GM12873 (cell line): Measurements from ENCODE around the gene TFB1M.

Experiments used
- CTCF ChIP-seq: IDR thresholded peaks from 2 replicates; pipeline ENCODE4 v1.5.1; 2012; ENCODE audit warnings: low read depth, mild to moderate bottlenecking, moderate library complexity, low read length, control low read depth; ENCODE audit not compliant: insufficient read depth; ENCODE audit errors: missing control alignments

TFB1M gene

DNA sequence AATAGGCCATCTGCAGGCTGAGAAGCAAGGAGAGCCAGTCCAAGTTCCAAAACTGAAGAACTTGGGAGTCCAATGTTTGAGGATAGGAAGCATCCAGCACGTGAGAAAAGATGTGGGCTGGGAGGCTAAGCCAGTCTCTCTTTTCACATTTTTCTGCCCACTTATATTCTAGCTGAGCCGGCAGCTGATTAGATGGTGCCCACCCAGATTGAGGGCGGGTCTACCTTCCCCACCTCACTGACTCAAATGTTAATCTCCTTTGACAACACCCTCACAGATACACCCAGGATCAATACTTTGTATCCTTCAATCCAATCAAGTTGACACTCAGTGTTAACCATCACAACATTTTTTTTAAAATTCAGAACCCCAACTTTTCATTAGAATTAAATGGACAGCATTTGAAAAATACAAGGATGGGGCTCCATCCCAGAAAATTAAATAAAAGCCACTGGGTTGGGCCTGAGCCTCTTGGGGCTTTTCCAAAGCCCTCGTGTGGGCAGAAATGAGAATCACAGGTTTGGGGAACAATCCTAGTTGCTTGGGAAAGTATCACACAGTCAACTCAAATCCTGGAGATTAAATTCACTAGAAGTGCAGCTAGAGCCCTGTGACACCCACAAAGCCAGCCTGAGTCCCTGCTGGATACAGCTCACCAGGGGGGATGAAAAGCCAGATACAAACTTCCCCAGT, 48.3 kb downstream of the TFB1M start:
- no peak for TF ChIP-seq CTCF

- TF ChIP-seq CTCF, result no peak
Observed at GRCh38 chr6:155264693-155265320, 49.5 kb downstream of the TFB1M start.

DNA sequence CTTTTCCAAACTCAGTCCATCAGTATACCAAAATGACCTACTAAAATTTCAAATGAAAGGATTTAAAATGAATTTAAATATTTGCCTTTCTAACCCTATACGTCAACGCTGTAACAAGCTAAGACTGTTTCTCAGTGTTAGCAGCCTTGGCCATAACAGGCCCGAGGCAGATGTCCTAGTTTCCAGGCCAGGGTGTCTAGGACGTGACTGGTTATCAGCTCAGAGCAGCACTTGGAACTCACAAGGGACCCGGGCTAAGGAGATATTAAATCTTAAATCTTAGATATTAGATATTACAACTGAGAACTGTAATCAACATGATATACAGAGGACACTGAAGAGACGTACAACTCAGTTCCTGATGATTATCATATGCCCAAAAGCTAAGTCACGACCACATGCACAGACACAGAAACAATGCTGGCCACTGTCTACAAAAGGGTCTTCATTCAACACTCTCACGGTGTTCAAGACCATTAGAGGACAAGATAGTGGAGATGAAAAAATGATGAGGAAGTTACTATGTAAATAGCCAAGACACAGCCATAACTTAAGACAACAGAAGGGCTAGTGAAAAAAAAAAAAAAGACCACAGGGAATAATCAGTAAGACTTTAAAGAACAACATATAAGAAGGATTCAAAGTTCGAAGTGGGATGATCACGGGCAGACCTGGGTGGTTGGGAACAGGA, 50.8 kb downstream of the TFB1M start, which contains the start of gene CLDN20:
TSS of gene CLDN20 (plus strand) at position 641 of the 691 bp plus-strand sequence. CDS start 11,707 bp downstream, outside the sequence.
- TF ChIP-seq CTCF, result no peak

- no peak for TF ChIP-seq CTCF
Observed at GRCh38 chr6:155262655-155263054, 51.6 kb downstream of the TFB1M start.

GRCh38 chr6:155261111-155261900, 53.0 kb downstream of the TFB1M start:
- no peak for TF ChIP-seq CTCF

GRCh38 chr6:155260686-155261085, 53.6 kb downstream of the TFB1M start:
- no peak for TF ChIP-seq CTCF
